ENCODE measurements around the gene EIF4G2.
A peak's percentile ranks its signal among the peaks of the same experiment; 100 is the strongest.

The EIF4G2 gene

GRCh38 chr11:10750838-10751580 lies 57.7 kb downstream of the EIF4G2 start, which contains the start of gene CTR9 (continued):
- TF ChIP-seq ZNF335 (tag by site-specific recombination; conservative IDR thresholded peaks at IDR 0.05) (peak; percentile 91), YY1 (tag by site-specific recombination; IDR thresholded peaks at IDR 0.05) (peak; percentile 16; the same call in 1 of the 2 replicates), ZNF600 (tag by site-specific recombination; IDR thresholded peaks at IDR 0.05) (peak; percentile 73; the same call in 1 of the 2 replicates), ZNF701 (tag by site-specific recombination; IDR thresholded peaks at IDR 0.05) (no peak), CTCF (tag by site-specific recombination; IDR thresholded peaks at IDR 0.05) (peak; percentile 56), GLI4 (tag by site-specific recombination; IDR thresholded peaks at IDR 0.05) (no peak), KLF8 (tag by site-specific recombination; IDR thresholded peaks at IDR 0.05) (peak; percentile 77), ZNF692 (tag by site-specific recombination; IDR thresholded peaks at IDR 0.05) (0 out of 2 replicates have a peak, but pooled peaks have one; percentile 40), ZNF404 (tag by site-specific recombination; IDR thresholded peaks at IDR 0.05) (no peak), ZNF610 (tag by site-specific recombination; IDR thresholded peaks at IDR 0.05; ENCODE audit: borderline replicate concordance) (peak; percentile 74; the same call in 1 of the 2 replicates), WT1 (tag by site-specific recombination; IDR thresholded peaks at IDR 0.05) (0 out of 2 replicates have a peak, but pooled peaks have one; percentile 17), ZNF843 (tag by site-specific recombination; IDR thresholded peaks at IDR 0.05) (0 out of 2 replicates have a peak, but pooled peaks have one; percentile 12), SP7 (tag by site-specific recombination; IDR thresholded peaks at IDR 0.05) (peak; percentile 54; the same call in 1 of the 2 replicates), ZBTB7A (tag by site-specific recombination; IDR thresholded peaks at IDR 0.05; ENCODE audit: low read depth) (0 out of 2 replicates have a peak, but pooled peaks have one; percentile 18), ZNF274 (IDR thresholded peaks at IDR 0.05; ENCODE audit: low read length) (no peak), ZNF274 (tag by site-specific recombination; IDR thresholded peaks at IDR 0.05; ENCODE audit: borderline replicate concordance) (no peak), ZXDB (tag by site-specific recombination; IDR thresholded peaks at IDR 0.05) (peak; percentile 87), ZNF2 (tag by site-specific recombination; IDR thresholded peaks at IDR 0.05) (no peak)

- ChIA-PET POLR2A (no interaction called here), CTCF (interaction anchor here (0.6 kb wide), 1 partner anchor 185 kb away, joined by 3 read pairs; no protein-coding TSS in a partner anchor)
- H3K4me3 ChIP-seq (ENCODE audit: low read depth, low read length): no peak overlapping the region
- no peaks in the 10 kb centered on the region for H3K4me1 ChIP-seq (ENCODE audit: control insufficient read depth, insufficient read depth, low read length)
- TF ChIP-seq ZBTB10 (tag by site-specific recombination; IDR thresholded peaks at IDR 0.05) (no peak), ZNF341 (tag by site-specific recombination; IDR thresholded peaks at IDR 0.05; ENCODE audit: low read depth) (no peak), PRDM2 (tag by site-specific recombination; IDR thresholded peaks at IDR 0.05; ENCODE audit: borderline replicate concordance) (no peak), ZNF133 (tag by site-specific recombination; IDR thresholded peaks at IDR 0.05) (no peak)
- peaks cover 3 to 19% of the 10 kb centered on the region in 2 experiments; a peak in 2 of 3 replicates for H3K36me3 ChIP-seq (ENCODE audit: control insufficient read depth in 2 of 2, insufficient read depth in 1 of 2, low read length in 2 of 2)
- no peak overlapping the region for H3K27ac ChIP-seq (ENCODE audit: extremely low read depth, low read depth, low read length)
- no peaks in the 10 kb centered on the region for H3K9me3 ChIP-seq (ENCODE audit: control insufficient read depth, insufficient read depth, low read depth, low read length)
Measured at GRCh38 chr11:10749476-10749875, 59.2 kb downstream of the EIF4G2 start.

Measured in HEK293 (cell line).